Choroid plexus epithelial cell (primary cell): ENCODE measurements around the gene TMEM123.

Experiments
- DNase-seq: peaks from one replicate; pipeline ENCODE4 v3.0.0-alpha.2; 2010; ENCODE audit warnings: low read depth
- H3K4me3 ChIP-seq: 2 replicates; pipeline ENCODE4 v1.5.1; 2011; ENCODE audit warnings: low read depth, mild to moderate bottlenecking, control low read depth, low read length, moderate library complexity
- CTCF ChIP-seq: conservative IDR thresholded peaks from 2 replicates; pipeline ENCODE4 v1.5.1; 2011; ENCODE audit warnings: low read depth, mild to moderate bottlenecking, control low read depth, inconsistent platforms, low read length, moderate library complexity

The TMEM123 gene

GRCh38 chr11:102346456-102346747 lies 106.2 kb downstream of the TMEM123 start:
- peak overlapping the region; percentile 89 for H3K4me3 ChIP-seq
- peak; percentile 55 for DNase-seq
- TF ChIP-seq CTCF = no peak
